Measurements from ENCODE around the gene SLC12A7.

GRCh38 chr5:1099926-1100663 is 11.8 kb downstream of the SLC12A7 start:
- TF ChIP-seq CTCF (conservative IDR thresholded peaks at IDR 0.05 in 1 of 2, IDR thresholded peaks at IDR 0.05 in 1 of 2; ENCODE audit: extremely low read depth in 1 of 2, insufficient read depth in 1 of 2, low read depth in 1 of 2, low read length in 2 of 2) (no peak), EZH2 (IDR thresholded peaks at IDR 0.05; ENCODE audit: borderline replicate concordance, low read length) (no peak)

All from mammary epithelial cell (primary cell).